Measurements from ENCODE around the gene ZFR. TPM values are rescaled to one million over a fixed set of nuclear protein-coding genes. Genes with fewer than 3 reads are reported as not detected.

Gene ZFR
- total and polyA plus RNA-seq, 2 experiments from 2014 or later, result 103 to 124 TPM

DNA sequence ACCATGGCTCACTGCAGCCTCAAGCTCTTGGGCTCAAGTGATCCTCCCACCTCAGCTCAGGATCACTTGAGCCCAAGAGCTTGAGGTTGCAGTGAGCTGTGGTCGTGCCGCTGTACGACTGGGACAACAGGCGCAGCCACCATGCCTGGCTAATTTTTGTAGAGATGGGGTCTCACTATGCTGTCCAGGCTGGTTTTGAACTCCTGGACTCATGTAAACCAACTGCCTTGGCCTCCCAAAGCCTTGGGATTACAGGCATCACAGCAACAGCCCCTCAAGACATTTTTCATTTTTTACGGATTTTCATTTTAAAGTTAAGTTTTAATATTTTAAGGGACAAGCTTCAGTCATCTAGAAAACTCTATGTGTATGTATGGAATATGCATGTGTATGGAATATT lies 78.9 kb downstream of the ZFR start:
- TF ChIP-seq EZH2 (IDR thresholded peaks at IDR 0.05; ENCODE audit: insufficient read depth, poor library complexity, severe bottlenecking) (no peak), EZH2phosphoT487 (IDR thresholded peaks at IDR 0.05; ENCODE audit: insufficient read depth, low read depth) (no peak)
- Histone ChIP-seq H3K36me3 (ENCODE audit: low read depth) (peaks cover 38% of the 10 kb centered on the region), H3K27ac (no peak overlapping the region), H2AFZ (no peak overlapping the region), H3K9me3 (ENCODE audit: low read depth) (no peaks in the 10 kb centered on the region), H3K9me2 (ENCODE audit: insufficient read depth) (no peaks in the 10 kb centered on the region), H3K4me2 (ENCODE audit: unreplicated experiment) (no peak overlapping the region), H3K4me3 (no peak overlapping the region), H3K27me3 (replicated peaks; ENCODE audit: insufficient read depth) (no peaks in the 10 kb centered on the region), H4K20me1 (ENCODE audit: insufficient read depth) (no peaks in the 10 kb centered on the region), H3F3A (ENCODE audit: insufficient read depth) (0 out of 2 replicates have a peak, but pooled peaks cover 10% of the 10 kb centered on the region), H3K79me2 (ENCODE audit: insufficient read depth) (peaks cover 29% of the 10 kb centered on the region; the same call in 1 of the 2 replicates), H3K9ac (no peak overlapping the region), H3K4me1 (ENCODE audit: insufficient read depth) (no peaks in the 10 kb centered on the region)
- 95 to 97% methylated on average over 5 of the region's 5 CpGs for WGBS, 2 experiments (ENCODE audit: low coverage in 1 of 2, low lambda C conversion rate in 2 of 2, missing lambda C conversion rate in 2 of 2)
- in situ Hi-C loops (cut with MboI), result no loop called here
- DNase-seq, result no peak

GRCh38 chr5:32363030-32363429 lies 81.5 kb downstream of the ZFR start:
- 0 out of 2 replicates have a peak, but pooled peaks cover 10% of the 10 kb centered on the region for H3F3A ChIP-seq (ENCODE audit: insufficient read depth)
- H2AFZ ChIP-seq, result no peak overlapping the region
- no peak for TF ChIP-seq EZH2 (IDR thresholded peaks at IDR 0.05; ENCODE audit: insufficient read depth, poor library complexity, severe bottlenecking)
- no peak for TF ChIP-seq EZH2phosphoT487 (IDR thresholded peaks at IDR 0.05; ENCODE audit: insufficient read depth, low read depth)
- peaks cover 11% of the 10 kb centered on the region; the same call in 1 of the 2 replicates for H3K79me2 ChIP-seq (ENCODE audit: insufficient read depth)
- H3K4me2 ChIP-seq (ENCODE audit: unreplicated experiment), result no peak overlapping the region
- no peaks in the 10 kb centered on the region for H3K9me3 ChIP-seq (ENCODE audit: low read depth)
- H3K36me3 ChIP-seq (ENCODE audit: low read depth), result peaks cover 40% of the 10 kb centered on the region
- H4K20me1 ChIP-seq (ENCODE audit: insufficient read depth), result no peaks in the 10 kb centered on the region
- H3K9me2 ChIP-seq (ENCODE audit: insufficient read depth), result no peaks in the 10 kb centered on the region
- no peak overlapping the region for H3K4me3 ChIP-seq
- H3K9ac ChIP-seq, result no peak overlapping the region
- DNase-seq, result no peak
- no peak overlapping the region for H3K27ac ChIP-seq
- H3K27me3 ChIP-seq (replicated peaks; ENCODE audit: insufficient read depth), result no peaks in the 10 kb centered on the region
- no peaks in the 10 kb centered on the region for H3K4me1 ChIP-seq (ENCODE audit: insufficient read depth)
- in situ Hi-C loops (cut with MboI), result no loop called here

- WGBS, 2 experiments (ENCODE audit: low coverage in 1 of 2, low lambda C conversion rate in 2 of 2, missing lambda C conversion rate in 2 of 2), result 76 to 77% methylated on average over 4 of the region's 4 CpGs
- no peak overlapping the region for H3K4me2 ChIP-seq (ENCODE audit: unreplicated experiment)
Observed at GRCh38 chr5:32362527-32362926, 82.0 kb downstream of the ZFR start.

DNA sequence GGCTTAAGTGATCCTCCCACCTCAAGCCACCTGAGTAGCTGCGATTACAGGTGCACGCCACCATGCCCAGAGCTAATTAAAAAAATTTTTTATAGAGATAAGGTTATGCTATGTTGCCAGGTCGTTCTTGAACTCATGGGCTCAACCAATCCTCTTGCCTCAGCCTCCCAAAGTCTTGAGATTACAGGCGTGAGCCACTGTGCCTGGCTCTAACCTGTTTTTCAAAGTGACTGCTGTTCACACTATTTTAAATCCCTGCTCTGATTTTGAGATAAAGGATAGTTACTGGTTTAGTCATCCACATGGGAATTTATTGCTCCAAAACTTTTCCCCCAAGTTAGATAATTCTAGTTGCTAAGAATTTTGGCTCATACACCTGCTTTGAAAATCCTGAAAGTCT lies 83.6 kb downstream of the ZFR start:
- in situ Hi-C loops (cut with MboI), result no loop called here
- no peaks in the 10 kb centered on the region for H4K20me1 ChIP-seq (ENCODE audit: insufficient read depth)
- DNase-seq, result no peak
- H3K79me2 ChIP-seq (ENCODE audit: insufficient read depth), result peaks cover 15% of the 10 kb centered on the region
- H3K36me3 ChIP-seq (ENCODE audit: low read depth), result peaks cover 44% of the 10 kb centered on the region
- H2AFZ ChIP-seq, result no peak overlapping the region
- no peak overlapping the region for H3K27ac ChIP-seq
- no peaks in the 10 kb centered on the region for H3K9me3 ChIP-seq (ENCODE audit: low read depth)
- no peak overlapping the region for H3K4me3 ChIP-seq
- 97 to 100% methylated on average over 4 of the region's 4 CpGs for WGBS, 2 experiments (ENCODE audit: low coverage in 1 of 2, low lambda C conversion rate in 2 of 2, missing lambda C conversion rate in 2 of 2)
- peaks cover 10% of the 10 kb centered on the region; the same call in 1 of the 2 replicates for H3F3A ChIP-seq (ENCODE audit: insufficient read depth)
- H3K9me2 ChIP-seq (ENCODE audit: insufficient read depth), result no peaks in the 10 kb centered on the region
- H3K9ac ChIP-seq, result no peak overlapping the region
- no peak overlapping the region for H3K4me2 ChIP-seq (ENCODE audit: unreplicated experiment)
- H3K4me1 ChIP-seq (ENCODE audit: insufficient read depth), result no peaks in the 10 kb centered on the region
- no peaks in the 10 kb centered on the region for H3K27me3 ChIP-seq (replicated peaks; ENCODE audit: insufficient read depth)
- TF ChIP-seq EZH2phosphoT487 (IDR thresholded peaks at IDR 0.05; ENCODE audit: insufficient read depth, low read depth) (no peak), EZH2 (IDR thresholded peaks at IDR 0.05; ENCODE audit: insufficient read depth, poor library complexity, severe bottlenecking) (no peak)

More at GRCh38 chr5:32362527-32362926, 82.0 kb downstream of the ZFR start:
- Histone ChIP-seq H3K27ac (no peak overlapping the region), H3K36me3 (ENCODE audit: low read depth) (peaks cover 41% of the 10 kb centered on the region), H3K9me3 (ENCODE audit: low read depth) (no peaks in the 10 kb centered on the region), H3K9me2 (ENCODE audit: insufficient read depth) (no peaks in the 10 kb centered on the region), H3F3A (ENCODE audit: insufficient read depth) (0 out of 2 replicates have a peak, but pooled peaks cover 10% of the 10 kb centered on the region), H3K9ac (no peak overlapping the region), H3K27me3 (replicated peaks; ENCODE audit: insufficient read depth) (no peaks in the 10 kb centered on the region), H2AFZ (no peak overlapping the region), H3K4me1 (ENCODE audit: insufficient read depth) (no peaks in the 10 kb centered on the region), H3K79me2 (ENCODE audit: insufficient read depth) (peaks cover 15% of the 10 kb centered on the region), H3K4me3 (no peak overlapping the region), H4K20me1 (ENCODE audit: insufficient read depth) (no peaks in the 10 kb centered on the region)
- in situ Hi-C loops (cut with MboI), result no loop called here
- DNase-seq, result no peak
- no peak for TF ChIP-seq EZH2 (IDR thresholded peaks at IDR 0.05; ENCODE audit: insufficient read depth, poor library complexity, severe bottlenecking)

DNA sequence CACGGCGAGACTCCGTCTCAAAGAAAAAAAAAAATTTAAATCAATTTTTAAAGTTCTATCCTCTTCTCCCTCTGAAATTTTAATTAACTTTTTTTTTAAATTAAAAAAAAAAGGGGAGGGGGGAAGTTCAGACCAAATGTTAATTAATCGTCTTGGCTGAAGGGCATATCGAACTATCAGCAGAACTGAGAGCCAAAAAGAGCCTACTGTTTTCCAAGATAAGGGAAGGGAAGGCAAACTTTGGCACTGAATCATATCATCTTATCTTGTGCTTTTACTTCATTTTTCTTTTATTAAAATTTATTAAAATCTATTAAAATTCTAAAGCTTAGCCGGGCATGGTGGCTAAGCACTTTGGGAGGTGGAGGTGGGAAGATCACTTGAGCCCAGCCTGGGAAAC lies 85.9 kb downstream of the ZFR start:
- 89 to 91% methylated on average over 6 of the region's 6 CpGs for WGBS, 2 experiments (ENCODE audit: low coverage in 1 of 2, low lambda C conversion rate in 2 of 2, missing lambda C conversion rate in 2 of 2)
- Histone ChIP-seq H3K4me1 (ENCODE audit: insufficient read depth) (no peaks in the 10 kb centered on the region), H3K36me3 (ENCODE audit: low read depth) (peaks cover 61% of the 10 kb centered on the region), H3K9me3 (ENCODE audit: low read depth) (no peaks in the 10 kb centered on the region), H2AFZ (no peak overlapping the region), H3K4me2 (ENCODE audit: unreplicated experiment) (no peak overlapping the region), H3K27me3 (replicated peaks; ENCODE audit: insufficient read depth) (no peaks in the 10 kb centered on the region), H3K79me2 (ENCODE audit: insufficient read depth) (peaks cover 5% of the 10 kb centered on the region), H3K9me2 (ENCODE audit: insufficient read depth) (no peaks in the 10 kb centered on the region), H4K20me1 (ENCODE audit: insufficient read depth) (no peaks in the 10 kb centered on the region), H3K27ac (no peak overlapping the region), H3K9ac (no peak overlapping the region), H3F3A (ENCODE audit: insufficient read depth) (peaks cover 17% of the 10 kb centered on the region; the same call in 1 of the 2 replicates), H3K4me3 (no peak overlapping the region)
- DNase-seq, result no peak
- in situ Hi-C loops (cut with MboI), result no loop called here
- TF ChIP-seq EZH2phosphoT487 (IDR thresholded peaks at IDR 0.05; ENCODE audit: insufficient read depth, low read depth) (no peak), EZH2 (IDR thresholded peaks at IDR 0.05; ENCODE audit: insufficient read depth, poor library complexity, severe bottlenecking) (no peak)
